Measurements from ENCODE around the gene SLC13A2. TPM values are rescaled to one million over a fixed set of nuclear protein-coding genes. Genes with fewer than 3 reads are reported as not detected.

The SLC13A2 gene
- total RNA-seq, 1 donor from 2014 or later, result not detected

DNA sequence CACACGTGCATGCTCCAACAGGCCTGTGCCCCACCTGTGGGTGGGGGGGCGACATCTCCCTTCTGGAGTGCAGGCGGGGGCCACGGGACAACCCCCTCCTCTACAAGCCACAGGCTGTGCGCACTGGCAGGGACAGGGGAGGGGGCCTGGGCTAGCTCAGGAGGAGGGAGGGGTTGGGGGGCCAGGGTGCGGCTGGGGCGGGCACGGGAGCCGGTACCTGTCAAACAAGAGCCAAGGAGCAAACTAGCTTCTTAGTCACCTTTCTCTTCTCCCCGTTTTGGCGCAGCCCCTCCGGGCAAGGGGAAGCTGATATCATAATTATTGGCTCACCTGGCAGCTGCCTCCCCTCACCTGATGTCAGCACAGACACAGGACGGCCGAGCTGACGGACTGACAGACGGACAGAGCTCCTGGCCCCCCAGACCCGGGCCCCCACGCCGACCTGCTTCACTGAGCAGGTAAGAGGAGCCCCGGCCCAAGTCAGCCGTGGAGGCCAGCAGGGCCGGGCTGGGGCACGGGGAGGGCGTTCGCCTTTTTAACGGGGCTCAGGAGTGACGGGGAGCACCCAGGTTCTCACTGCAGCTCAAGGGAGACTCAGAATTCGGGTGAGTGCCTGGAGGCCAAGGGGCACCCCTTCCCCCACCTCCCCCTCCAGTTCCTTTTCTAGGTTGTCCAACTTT lies 32.7 kb downstream of the SLC13A2 start, which contains the start of gene FOXN1:
FOXN1 (plus strand) TSS at position 363 of the 680 bp plus-strand sequence. CDS start 17,622 bp downstream, outside the sequence.
- no peaks in the 10 kb centered on the region for H3K9me3 Mint-ChIP-seq
- no peak within 1 kb of the TSS for H3K27ac Mint-ChIP-seq
- no peaks in the 10 kb centered on the region for H3K36me3 Mint-ChIP-seq
- no peak within 1 kb of the TSS for H3K4me3 Mint-ChIP-seq
- H3K4me1 Mint-ChIP-seq, result peaks cover 18% of the 10 kb centered on the region
- no peak for DNase-seq (ENCODE audit: low spot score in 2 of 2, unreplicated experiment in 2 of 2)
- TF ChIP-seq, protein P1, sequence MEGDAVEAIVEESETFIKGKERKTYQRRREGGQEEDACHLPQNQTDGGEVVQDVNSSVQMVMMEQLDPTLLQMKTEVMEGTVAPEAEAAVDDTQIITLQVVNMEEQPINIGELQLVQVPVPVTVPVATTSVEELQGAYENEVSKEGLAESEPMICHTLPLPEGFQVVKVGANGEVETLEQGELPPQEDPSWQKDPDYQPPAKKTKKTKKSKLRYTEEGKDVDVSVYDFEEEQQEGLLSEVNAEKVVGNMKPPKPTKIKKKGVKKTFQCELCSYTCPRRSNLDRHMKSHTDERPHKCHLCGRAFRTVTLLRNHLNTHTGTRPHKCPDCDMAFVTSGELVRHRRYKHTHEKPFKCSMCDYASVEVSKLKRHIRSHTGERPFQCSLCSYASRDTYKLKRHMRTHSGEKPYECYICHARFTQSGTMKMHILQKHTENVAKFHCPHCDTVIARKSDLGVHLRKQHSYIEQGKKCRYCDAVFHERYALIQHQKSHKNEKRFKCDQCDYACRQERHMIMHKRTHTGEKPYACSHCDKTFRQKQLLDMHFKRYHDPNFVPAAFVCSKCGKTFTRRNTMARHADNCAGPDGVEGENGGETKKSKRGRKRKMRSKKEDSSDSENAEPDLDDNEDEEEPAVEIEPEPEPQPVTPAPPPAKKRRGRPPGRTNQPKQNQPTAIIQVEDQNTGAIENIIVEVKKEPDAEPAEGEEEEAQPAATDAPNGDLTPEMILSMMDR (IDR thresholded peaks at IDR 0.05; ENCODE audit: unreplicated experiment), result no peak
- H3K27me3 Mint-ChIP-seq (ENCODE audit: low read depth), result peaks cover 15% of the 10 kb centered on the region

DNA sequence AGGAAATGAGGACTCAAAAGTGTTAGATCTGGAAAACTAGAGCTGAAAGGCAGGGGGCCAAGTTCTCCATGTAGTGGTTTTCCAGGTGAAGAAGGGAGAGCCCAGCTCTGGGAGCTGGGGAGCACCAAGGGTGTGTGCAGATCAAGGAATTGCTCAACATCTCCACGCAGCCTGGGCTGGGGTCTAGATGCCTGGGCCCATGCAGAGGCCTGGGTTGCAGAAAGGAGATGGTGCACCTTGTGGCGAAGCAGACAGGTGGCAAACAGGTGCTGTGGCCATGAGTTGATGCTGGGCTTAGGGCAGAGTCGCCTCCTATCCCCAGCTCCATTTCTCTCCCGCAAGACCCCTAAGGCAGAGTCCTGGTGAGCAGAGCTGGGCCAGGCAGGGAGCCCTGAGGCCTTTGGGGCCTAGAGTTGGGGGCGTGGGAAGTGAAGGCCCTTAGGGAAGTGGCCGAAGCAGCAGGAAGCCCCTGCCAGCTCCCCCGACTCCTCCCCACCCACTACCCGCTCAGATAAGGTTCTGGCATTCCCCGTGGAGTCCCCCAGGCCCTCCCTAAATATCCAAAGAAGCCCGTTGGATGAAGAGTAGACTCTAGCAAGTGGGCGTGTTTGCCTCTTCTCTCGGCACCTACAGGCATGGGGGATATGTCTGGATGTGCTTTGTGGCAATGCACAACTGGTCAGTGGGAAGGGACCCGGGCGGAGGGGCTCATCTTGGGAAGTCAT lies 33.5 kb downstream of the SLC13A2 start:
- TF ChIP-seq, protein P1 (IDR thresholded peaks at IDR 0.05; ENCODE audit: unreplicated experiment), result no peak
- H3K4me1 Mint-ChIP-seq, result peaks cover 16% of the 10 kb centered on the region
- DNase-seq (ENCODE audit: low spot score in 2 of 2, unreplicated experiment in 2 of 2), result no peak
- peaks cover 20% of the 10 kb centered on the region for H3K27me3 Mint-ChIP-seq (ENCODE audit: low read depth)
- no peaks in the 10 kb centered on the region for H3K9me3 Mint-ChIP-seq
- H3K36me3 Mint-ChIP-seq, result no peaks in the 10 kb centered on the region
- no peak overlapping the region for H3K4me3 Mint-ChIP-seq
- H3K27ac Mint-ChIP-seq, result no peak overlapping the region

GRCh38 chr17:28507567-28508203 lies 34.2 kb downstream of the SLC13A2 start:
- H3K4me1 Mint-ChIP-seq, result peaks cover 16% of the 10 kb centered on the region
- peaks cover 25% of the 10 kb centered on the region for H3K27me3 Mint-ChIP-seq (ENCODE audit: low read depth)
- no peaks in the 10 kb centered on the region for H3K9me3 Mint-ChIP-seq
- DNase-seq (ENCODE audit: low spot score in 2 of 2, unreplicated experiment in 2 of 2), result no peak
- no peaks in the 10 kb centered on the region for H3K36me3 Mint-ChIP-seq
- no peak overlapping the region for H3K27ac Mint-ChIP-seq
- H3K4me3 Mint-ChIP-seq, result no peak overlapping the region
- TF ChIP-seq, protein P1 (IDR thresholded peaks at IDR 0.05; ENCODE audit: unreplicated experiment), result no peak

DNA sequence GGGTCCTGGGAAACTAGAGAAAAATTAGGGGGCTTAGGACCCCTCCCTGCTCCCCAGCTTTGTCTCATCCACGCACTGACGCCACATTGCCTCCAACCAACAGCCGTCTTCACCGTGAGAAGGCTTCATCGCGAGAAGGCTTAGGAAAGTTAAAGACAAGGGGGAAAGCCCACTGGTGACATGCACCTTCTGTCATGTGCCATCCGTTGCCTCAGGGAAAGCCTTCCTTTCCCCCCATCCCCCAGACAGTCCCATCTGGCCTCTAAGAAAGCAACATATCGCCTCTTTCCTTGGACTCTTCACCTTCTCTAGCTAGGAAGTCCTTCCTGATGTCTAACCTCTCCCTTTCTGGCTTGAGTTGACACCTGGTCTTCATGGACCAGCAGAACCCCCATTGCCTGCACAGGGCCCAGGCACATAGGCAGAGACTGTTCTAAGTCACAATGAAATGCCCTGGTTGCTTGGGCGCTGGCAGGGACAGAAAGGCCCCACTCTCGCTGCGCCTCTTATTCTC lies 34.8 kb downstream of the SLC13A2 start:
- no peak overlapping the region for H3K4me3 Mint-ChIP-seq
- TF ChIP-seq, protein P1 (IDR thresholded peaks at IDR 0.05; ENCODE audit: unreplicated experiment), result no peak

GRCh38 chr17:28509789-28510188 lies 36.3 kb downstream of the SLC13A2 start:
- Mint-ChIP-seq H3K36me3 (no peaks in the 10 kb centered on the region), H3K27ac (no peak overlapping the region), H3K9me3 (no peaks in the 10 kb centered on the region), H3K4me3 (no peak overlapping the region), H3K4me1 (peaks cover 16% of the 10 kb centered on the region), H3K27me3 (ENCODE audit: low read depth) (peaks cover 39% of the 10 kb centered on the region)
- TF ChIP-seq, protein P1 (IDR thresholded peaks at IDR 0.05; ENCODE audit: unreplicated experiment), result no peak
- DNase-seq (ENCODE audit: low spot score in 2 of 2, unreplicated experiment in 2 of 2), result no peak

More for the DNA sequence above, 34.8 kb downstream of the SLC13A2 start:
- Mint-ChIP-seq H3K27ac (no peak overlapping the region), H3K9me3 (no peaks in the 10 kb centered on the region), H3K27me3 (ENCODE audit: low read depth) (peaks cover 28% of the 10 kb centered on the region), H3K36me3 (no peaks in the 10 kb centered on the region), H3K4me1 (peaks cover 16% of the 10 kb centered on the region)
- DNase-seq (ENCODE audit: low spot score in 2 of 2, unreplicated experiment in 2 of 2), result no peak

Measured in mesothelial cell of epicardium (in vitro differentiated cells).